Measurements from ENCODE around the gene RANBP9.

RANBP9 gene

GRCh38 chr6:13604135-13604534 lies 107.5 kb downstream of the RANBP9 start:
- DNase-seq (ENCODE audit: low read depth in 2 of 2), result no peak

GRCh38 chr6:13600036-13600435 lies 111.6 kb downstream of the RANBP9 start:
- no peak for DNase-seq (ENCODE audit: low read depth in 2 of 2)

- no peak for DNase-seq (ENCODE audit: low read depth in 2 of 2)
These were observed 114.6 kb downstream of the RANBP9 start for GRCh38 chr6:13597073-13597472.

GRCh38 chr6:13593720-13594119 lies 117.9 kb downstream of the RANBP9 start:
- DNase-seq (ENCODE audit: low read depth in 2 of 2), result no peak

GRCh38 chr6:13593103-13593502 lies 118.5 kb downstream of the RANBP9 start:
- no peak for DNase-seq (ENCODE audit: low read depth in 2 of 2)

- DNase-seq (ENCODE audit: low read depth in 2 of 2), result no peak
These were observed 120.3 kb downstream of the RANBP9 start for GRCh38 chr6:13591205-13591921.

GRCh38 chr6:13590574-13591153 lies 121.0 kb downstream of the RANBP9 start:
- DNase-seq (ENCODE audit: low read depth in 2 of 2), result no peak

GRCh38 chr6:13589801-13590200 lies 121.8 kb downstream of the RANBP9 start:
- DNase-seq (ENCODE audit: low read depth in 2 of 2), result no peak

- no peak for DNase-seq (ENCODE audit: low read depth in 2 of 2)
These were observed 124.8 kb downstream of the RANBP9 start for GRCh38 chr6:13586603-13587542.

GRCh38 chr6:13581700-13582229 lies 129.9 kb downstream of the RANBP9 start:
- DNase-seq (ENCODE audit: low read depth in 2 of 2), result no peak

GRCh38 chr6:13579911-13580310 lies 131.7 kb downstream of the RANBP9 start:
- DNase-seq (ENCODE audit: low read depth in 2 of 2), result no peak

- no peak for DNase-seq (ENCODE audit: low read depth in 2 of 2)
These were observed 133.7 kb downstream of the RANBP9 start for GRCh38 chr6:13577926-13578325.

- DNase-seq (ENCODE audit: low read depth in 2 of 2), result no peak
These were observed 135.6 kb downstream of the RANBP9 start for GRCh38 chr6:13576017-13576416.

- DNase-seq (ENCODE audit: low read depth in 2 of 2), result peak in 1 of 2 donors; percentile 65
These were observed 136.3 kb downstream of the RANBP9 start for GRCh38 chr6:13575377-13575775.

GRCh38 chr6:13574571-13575376 lies 136.9 kb downstream of the RANBP9 start, which contains the start of gene SIRT5:
SIRT5 (plus strand) TSS chr6:13574601; CDS start chr6:13584111, 9,510 bp downstream.
- DNase-seq (ENCODE audit: low read depth in 2 of 2), result peak; percentile 41 to 59

- DNase-seq (ENCODE audit: low read depth in 2 of 2), result peak; percentile 91 to 92
These were observed 137.5 kb downstream of the RANBP9 start for GRCh38 chr6:13574149-13574570.

GRCh38 chr6:13573669-13574110 lies 137.9 kb downstream of the RANBP9 start:
- no peak for DNase-seq (ENCODE audit: low read depth in 2 of 2)

- DNase-seq (ENCODE audit: low read depth in 2 of 2), result no peak
These were observed 138.5 kb downstream of the RANBP9 start for GRCh38 chr6:13572951-13573654.

- DNase-seq (ENCODE audit: low read depth in 2 of 2), result no peak
These were observed 139.4 kb downstream of the RANBP9 start for GRCh38 chr6:13572240-13572639.
